BLaER1 treated with 17β-estradiol and CSF1 and Interleukin-3, amounts not matched to agents 10 nM and 100 nM (cell line): Measurements from ENCODE around the gene SPOCK1.

Experiments used
- H3K27ac ChIP-seq, 11 experiments: shearing (Covaris generic); formaldehyde crosslinking; 2 replicates each; pipeline ENCODE4 v1.8.1; 2022
- H3K27me3 ChIP-seq, 11 experiments: shearing (Covaris generic); formaldehyde crosslinking; 2 replicates each; pipeline ENCODE4 v1.8.1; 2022
- H3K36me3 ChIP-seq, 11 experiments: shearing (Covaris generic); formaldehyde crosslinking; 2 replicates each; pipeline ENCODE4 v1.8.1; 2022
- H3K4me1 ChIP-seq, 10 experiments: shearing (Covaris generic); formaldehyde crosslinking; 2 replicates each; pipeline ENCODE4 v1.8.1; 2022
- H3K4me2 ChIP-seq, 11 experiments: shearing (Covaris generic); formaldehyde crosslinking; 2 replicates each; pipeline ENCODE4 v1.8.1; 2022
- H3K4me3 ChIP-seq, 10 experiments: shearing (Covaris generic); formaldehyde crosslinking; 2 replicates each; pipeline ENCODE4 v1.8.1; 2022
- H3K9ac ChIP-seq, 11 experiments: shearing (Covaris generic); formaldehyde crosslinking; 2 replicates each; pipeline ENCODE4 v1.8.1; 2022
- H3K9me3 ChIP-seq, 11 experiments: shearing (Covaris generic); formaldehyde crosslinking; replicated peaks in 1 of 11; 2 replicates each; pipeline ENCODE4 v1.8.1; 2022
- H4K20me1 ChIP-seq, 11 experiments: shearing (Covaris generic); formaldehyde crosslinking; 2 replicates each; pipeline ENCODE4 v1.8.1; 2022
- Cebpa-rat ChIP-seq, 11 experiments: shearing (Covaris generic); IDR thresholded peaks; 2 replicates each; pipeline ENCODE4 v1.8.1; 2022

SPOCK1 gene

GRCh38 chr5:137148159-137148558 is 351.0 kb downstream of the SPOCK1 start:
- H3K4me2 ChIP-seq: no peak overlapping the region

GRCh38 chr5:137147346-137147745 is 351.8 kb downstream of the SPOCK1 start:
- Histone ChIP-seq H3K27me3 (no peaks in the 10 kb centered on the region), H3K4me1 (peaks cover 6 to 11% (median 10%) of the 10 kb centered on the region in 10 experiments), H3K9ac (no peak overlapping the region), H4K20me1 (no peaks in the 10 kb centered on the region), H3K27ac (no peak overlapping the region), H3K9me3 (no peaks in the 10 kb centered on the region), H3K36me3 (no peaks in the 10 kb centered on the region), H3K4me3 (no peak overlapping the region), H3K4me2 (no peak overlapping the region)
- no peak for TF ChIP-seq Cebpa-rat (IDR thresholded peaks at IDR 0.05)

More at GRCh38 chr5:137148159-137148558, 351.0 kb downstream of the SPOCK1 start:
- Histone ChIP-seq H3K27ac (no peak overlapping the region), H3K4me1 (peaks cover 0 to 3% (median 2%) of the 10 kb centered on the region in 10 experiments; a peak in 15 of 20 replicates), H3K9ac (no peak overlapping the region), H3K36me3 (no peaks in the 10 kb centered on the region), H3K9me3 (no peaks in the 10 kb centered on the region), H3K27me3 (no peaks in the 10 kb centered on the region), H3K4me3 (no peak overlapping the region), H4K20me1 (no peaks in the 10 kb centered on the region)
- no peak for TF ChIP-seq Cebpa-rat (IDR thresholded peaks at IDR 0.05)

GRCh38 chr5:137146402-137146890 is 352.7 kb downstream of the SPOCK1 start:
- Histone ChIP-seq H3K9ac (no peak overlapping the region), H4K20me1 (no peaks in the 10 kb centered on the region), H3K27ac (no peak overlapping the region), H3K4me3 (no peak overlapping the region), H3K4me1 (peaks cover 8 to 20% (median 19%) of the 10 kb centered on the region in 10 experiments), H3K9me3 (no peaks in the 10 kb centered on the region), H3K36me3 (no peaks in the 10 kb centered on the region), H3K27me3 (no peaks in the 10 kb centered on the region), H3K4me2 (no peak overlapping the region)
- TF ChIP-seq Cebpa-rat (IDR thresholded peaks at IDR 0.05): no peak

- Histone ChIP-seq H3K4me2 (no peak overlapping the region), H3K36me3 (no peaks in the 10 kb centered on the region), H3K9me3 (no peaks in the 10 kb centered on the region), H3K27me3 (no peaks in the 10 kb centered on the region), H4K20me1 (no peaks in the 10 kb centered on the region), H3K9ac (no peak overlapping the region), H3K4me3 (no peak overlapping the region), H3K27ac (no peak overlapping the region), H3K4me1 (peaks cover 8 to 27% (median 22%) of the 10 kb centered on the region in 10 experiments)
- TF ChIP-seq Cebpa-rat (IDR thresholded peaks at IDR 0.05): no peak
Measured at GRCh38 chr5:137145721-137146120, 353.4 kb downstream of the SPOCK1 start.

GRCh38 chr5:137144656-137145055 is 354.5 kb downstream of the SPOCK1 start:
- peaks cover 8 to 27% (median 22%) of the 10 kb centered on the region in 10 experiments for H3K4me1 ChIP-seq
- no peak for TF ChIP-seq Cebpa-rat (IDR thresholded peaks at IDR 0.05)
- no peaks in the 10 kb centered on the region for H3K36me3 ChIP-seq
- H3K9me3 ChIP-seq: no peaks in the 10 kb centered on the region
- H3K27ac ChIP-seq: no peak overlapping the region
- H3K27me3 ChIP-seq: no peaks in the 10 kb centered on the region
- no peaks in the 10 kb centered on the region for H4K20me1 ChIP-seq
- H3K9ac ChIP-seq: no peak overlapping the region
- H3K4me2 ChIP-seq: no peak overlapping the region
- no peak overlapping the region for H3K4me3 ChIP-seq

GRCh38 chr5:137142764-137143605 is 356.1 kb downstream of the SPOCK1 start:
- H3K36me3 ChIP-seq: no peaks in the 10 kb centered on the region
- H3K4me2 ChIP-seq: peak overlapping the region; percentile 21 to 76 (median 61)
- no peaks in the 10 kb centered on the region for H3K27me3 ChIP-seq
- peak overlapping the region in 4 of 11 experiments; percentile 37 to 65 (median 54); a peak in 6 of 22 replicates for H3K27ac ChIP-seq
- peak overlapping the region in 3 of 11 experiments; percentile 18 to 29 (median 23); a peak in 2 of 22 replicates for H3K9ac ChIP-seq
- H3K4me3 ChIP-seq: no peak overlapping the region
- H4K20me1 ChIP-seq: no peaks in the 10 kb centered on the region
- no peak for TF ChIP-seq Cebpa-rat (IDR thresholded peaks at IDR 0.05)
- H3K4me1 ChIP-seq: peaks cover 8 to 27% (median 22%) of the 10 kb centered on the region in 10 experiments
- H3K9me3 ChIP-seq: no peaks in the 10 kb centered on the region

GRCh38 chr5:137142346-137142745 is 356.8 kb downstream of the SPOCK1 start:
- Histone ChIP-seq H3K36me3 (no peaks in the 10 kb centered on the region), H3K9ac (peak overlapping the region in 3 of 11 experiments; percentile 18 to 29 (median 23); a peak in 2 of 22 replicates), H3K27me3 (no peaks in the 10 kb centered on the region), H3K4me2 (peak overlapping the region; percentile 21 to 76 (median 61)), H3K27ac (peak overlapping the region in 4 of 11 experiments; percentile 37 to 65 (median 54); a peak in 7 of 22 replicates), H4K20me1 (no peaks in the 10 kb centered on the region), H3K4me3 (no peak overlapping the region), H3K4me1 (peaks cover 8 to 27% (median 22%) of the 10 kb centered on the region in 10 experiments), H3K9me3 (no peaks in the 10 kb centered on the region)
- no peak for TF ChIP-seq Cebpa-rat (IDR thresholded peaks at IDR 0.05)

- no peaks in the 10 kb centered on the region for H4K20me1 ChIP-seq
- no peaks in the 10 kb centered on the region for H3K27me3 ChIP-seq
- H3K36me3 ChIP-seq: no peaks in the 10 kb centered on the region
- TF ChIP-seq Cebpa-rat (IDR thresholded peaks at IDR 0.05): peak in 4 of 11 experiments; percentile 22 to 76 (median 56); a peak in 3 of 22 replicates
- H3K4me3 ChIP-seq: no peak overlapping the region
- H3K9me3 ChIP-seq: no peaks in the 10 kb centered on the region
- peak overlapping the region in 2 of 11 experiments; percentile 18 to 23; a peak in 2 of 22 replicates for H3K9ac ChIP-seq
- peaks cover 8 to 27% (median 22%) of the 10 kb centered on the region in 10 experiments for H3K4me1 ChIP-seq
- peak overlapping the region in 4 of 11 experiments; percentile 37 to 65 (median 54); a peak in 7 of 22 replicates for H3K27ac ChIP-seq
- H3K4me2 ChIP-seq: peak overlapping the region in 10 of 11 experiments; percentile 3 to 76 (median 62); a peak in 18 of 22 replicates
Measured at GRCh38 chr5:137141779-137142178, 357.3 kb downstream of the SPOCK1 start.

- Histone ChIP-seq H3K4me1 (peaks cover 0 to 27% (median 13%) of the 10 kb centered on the region in 10 experiments; a peak in 17 of 20 replicates), H3K9ac (no peak overlapping the region), H3K27me3 (no peaks in the 10 kb centered on the region), H3K9me3 (no peaks in the 10 kb centered on the region), H3K27ac (no peak overlapping the region), H4K20me1 (no peaks in the 10 kb centered on the region), H3K36me3 (no peaks in the 10 kb centered on the region), H3K4me3 (no peak overlapping the region), H3K4me2 (no peak overlapping the region)
- no peak for TF ChIP-seq Cebpa-rat (IDR thresholded peaks at IDR 0.05)
Measured at GRCh38 chr5:137136991-137137632, 362.0 kb downstream of the SPOCK1 start.
